GM19455 (cell line): ENCODE results near the gene HOXA10.

Experiments used
- ATAC-seq: cut with Tn5 transposase; IDR thresholded peaks from one replicate; pipeline ENCODE4 v1.9.1; 2021; ENCODE audit not compliant: unreplicated experiment

Gene HOXA10

DNA sequence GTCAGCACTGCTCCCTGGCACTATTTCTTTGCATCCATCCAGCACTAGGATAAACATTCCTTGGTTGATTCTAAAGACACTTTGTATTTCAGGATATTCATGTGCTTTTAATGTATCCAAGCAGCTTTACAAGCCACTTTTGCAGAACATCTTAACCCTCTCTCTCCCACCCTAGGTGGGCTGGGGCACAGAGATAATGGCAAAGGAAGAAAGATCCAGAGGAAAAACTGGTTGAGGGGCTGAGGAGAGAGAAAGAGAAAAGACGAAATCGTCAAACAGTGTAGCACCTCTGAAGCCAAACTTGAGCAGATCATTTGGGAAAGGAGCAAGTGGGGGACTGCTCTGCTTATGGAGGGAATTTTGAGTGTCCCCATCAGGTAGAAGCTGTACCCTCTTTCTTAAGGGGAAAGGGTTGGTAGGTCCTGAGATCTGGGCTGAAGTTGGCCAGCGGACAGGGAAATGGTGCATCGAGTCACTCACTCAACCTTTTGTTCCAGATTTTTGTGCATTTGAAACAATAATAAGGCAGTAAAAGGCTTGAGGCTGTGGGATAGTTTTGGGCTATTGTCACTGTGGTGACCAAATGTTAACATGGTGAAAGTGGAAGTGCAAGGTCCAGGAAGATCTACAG lies 30.0 kb upstream of the HOXA10 start:
- no peak for ATAC-seq

DNA sequence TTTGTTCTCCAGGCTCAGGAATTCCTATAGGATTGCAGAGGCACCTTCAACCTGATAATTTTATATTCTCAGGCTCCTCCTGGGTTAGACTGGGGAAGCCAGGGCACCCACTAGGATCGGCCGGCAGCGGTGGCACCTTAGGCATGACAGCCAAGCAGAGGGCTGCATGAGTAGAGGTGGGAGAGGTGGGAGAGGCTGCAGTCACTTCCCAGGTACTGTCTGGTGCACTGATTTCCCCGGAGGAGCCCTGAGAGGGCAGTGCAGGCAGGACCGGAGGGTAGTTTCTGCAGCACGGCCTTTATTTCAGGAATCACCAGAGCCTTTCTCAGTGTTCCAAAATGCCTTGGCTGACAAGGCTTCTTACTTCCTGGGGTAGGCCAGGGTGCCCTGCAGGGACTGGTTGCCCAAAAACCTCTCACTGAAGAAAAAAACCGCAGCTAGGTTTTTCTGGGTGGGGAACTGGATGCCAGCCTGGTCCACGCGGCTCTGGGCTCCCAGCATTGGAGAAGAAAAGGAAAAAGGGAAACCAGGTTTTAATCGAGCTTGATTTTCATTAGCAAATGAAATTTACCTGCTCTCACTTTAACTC lies 29.3 kb upstream of the HOXA10 start:
- ATAC-seq: no peak

DNA sequence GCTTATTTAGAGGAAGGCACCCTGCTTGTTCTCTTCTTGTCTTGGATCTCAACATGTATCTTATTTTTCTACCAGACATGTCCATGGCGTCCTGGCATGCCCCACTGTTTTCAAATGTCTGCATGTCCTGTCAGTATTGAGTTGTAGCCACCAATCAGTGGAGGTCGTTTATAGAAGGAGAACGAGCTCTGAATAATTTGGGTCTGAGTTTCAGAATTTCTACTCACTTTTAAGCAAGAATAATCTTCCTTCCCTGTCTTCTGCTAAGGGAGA lies 28.7 kb upstream of the HOXA10 start:
- no peak for ATAC-seq

DNA sequence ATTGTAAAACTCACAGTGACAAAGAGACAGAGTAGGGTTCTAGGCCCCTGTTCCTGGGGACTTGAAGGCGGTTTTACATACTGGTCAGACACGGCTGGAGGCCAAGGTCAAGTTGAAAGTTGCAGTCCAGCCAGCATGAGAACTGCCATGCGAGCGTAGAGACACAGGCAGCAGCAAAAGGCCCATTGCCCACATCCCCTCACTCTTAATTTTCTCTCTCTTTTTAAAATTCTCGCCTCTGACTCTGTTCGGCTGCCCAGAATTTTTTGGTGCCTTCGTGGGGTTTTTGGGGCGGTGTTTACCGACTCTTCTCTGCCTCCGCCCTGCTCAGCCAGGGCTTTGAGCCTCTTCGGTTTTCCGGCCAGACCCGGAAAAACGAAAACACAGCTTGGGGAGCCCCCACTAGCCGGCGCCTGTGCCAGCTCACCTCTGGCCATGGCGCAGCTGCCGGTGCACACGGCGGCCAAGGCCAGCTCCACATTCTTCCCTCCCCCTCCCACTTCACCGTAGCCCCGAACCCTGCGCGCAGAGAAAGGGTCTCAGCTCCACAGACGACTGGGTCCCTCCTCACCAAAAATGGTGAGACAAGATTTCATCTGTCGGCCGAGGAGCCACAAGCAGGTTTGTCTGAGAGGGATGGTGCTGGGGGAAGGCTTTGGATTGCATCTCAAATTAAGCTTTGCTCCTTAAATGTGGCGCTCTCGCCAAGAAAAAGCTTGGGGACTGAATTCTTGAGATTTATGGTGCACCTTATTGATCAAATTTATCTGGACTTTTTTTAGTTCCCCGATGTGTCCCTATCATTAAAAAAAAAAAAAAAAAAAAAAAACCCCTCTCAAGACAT lies 28.1 kb upstream of the HOXA10 start:
- no peak for ATAC-seq

DNA sequence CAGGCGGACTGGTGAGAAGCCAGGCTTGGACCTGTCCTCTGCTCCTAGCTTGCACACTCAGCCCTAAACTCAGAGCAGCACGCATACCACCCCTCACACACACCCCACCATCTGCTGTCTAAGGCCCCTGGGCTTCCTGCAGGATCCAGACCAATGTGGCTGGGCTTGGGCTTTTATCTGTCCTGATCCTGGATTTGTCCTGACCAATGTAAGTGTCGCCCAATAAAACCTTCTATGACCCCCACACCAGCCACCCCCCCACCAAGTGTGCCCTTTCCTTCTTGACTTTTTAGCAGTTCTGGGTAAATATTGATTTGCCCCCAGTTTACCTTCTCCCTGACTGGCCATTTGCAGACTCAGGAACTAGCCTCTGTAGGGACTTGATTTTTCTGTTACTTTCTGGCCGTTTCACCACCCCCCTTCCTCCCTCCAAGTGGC lies 27.5 kb upstream of the HOXA10 start:
- no peak for ATAC-seq

DNA sequence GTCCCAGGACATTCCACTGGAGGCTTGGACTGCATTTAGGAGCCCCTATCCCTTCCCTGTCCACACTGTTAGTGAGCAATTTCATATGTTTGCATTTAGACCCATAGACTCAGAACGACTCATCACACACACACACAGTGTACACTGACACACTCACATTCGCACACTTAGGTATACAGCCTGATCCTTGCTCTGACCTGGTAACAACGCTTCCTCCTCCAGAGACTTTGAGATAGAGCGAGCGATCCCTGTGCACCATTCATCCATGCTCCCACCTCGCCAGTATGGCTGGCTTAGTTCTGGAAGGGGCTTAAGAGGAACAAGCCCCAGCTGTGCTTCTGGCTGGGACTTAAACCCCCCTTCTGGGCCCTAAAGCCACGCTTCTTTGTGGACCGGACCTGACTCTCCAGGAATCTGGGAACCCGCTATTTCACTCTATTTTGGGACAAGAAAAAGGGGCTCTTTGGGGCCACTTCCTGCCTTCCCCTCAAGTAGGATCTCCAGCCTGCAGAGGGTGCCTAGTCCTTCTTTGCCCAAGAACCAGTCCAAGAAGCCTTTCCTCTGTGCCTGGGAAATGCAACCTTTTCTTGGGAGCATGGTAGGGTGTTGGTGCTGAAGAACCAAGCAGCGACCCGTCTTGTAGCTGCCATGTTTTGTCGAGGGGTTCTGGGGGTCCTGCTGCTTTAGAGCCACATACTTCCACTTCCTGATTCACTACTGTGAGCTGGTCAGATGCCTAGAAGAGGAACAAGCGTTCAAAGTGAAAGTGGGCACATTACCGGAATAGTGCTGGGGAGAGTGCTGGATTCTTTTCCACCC lies 26.9 kb upstream of the HOXA10 start:
- ATAC-seq: no peak

DNA sequence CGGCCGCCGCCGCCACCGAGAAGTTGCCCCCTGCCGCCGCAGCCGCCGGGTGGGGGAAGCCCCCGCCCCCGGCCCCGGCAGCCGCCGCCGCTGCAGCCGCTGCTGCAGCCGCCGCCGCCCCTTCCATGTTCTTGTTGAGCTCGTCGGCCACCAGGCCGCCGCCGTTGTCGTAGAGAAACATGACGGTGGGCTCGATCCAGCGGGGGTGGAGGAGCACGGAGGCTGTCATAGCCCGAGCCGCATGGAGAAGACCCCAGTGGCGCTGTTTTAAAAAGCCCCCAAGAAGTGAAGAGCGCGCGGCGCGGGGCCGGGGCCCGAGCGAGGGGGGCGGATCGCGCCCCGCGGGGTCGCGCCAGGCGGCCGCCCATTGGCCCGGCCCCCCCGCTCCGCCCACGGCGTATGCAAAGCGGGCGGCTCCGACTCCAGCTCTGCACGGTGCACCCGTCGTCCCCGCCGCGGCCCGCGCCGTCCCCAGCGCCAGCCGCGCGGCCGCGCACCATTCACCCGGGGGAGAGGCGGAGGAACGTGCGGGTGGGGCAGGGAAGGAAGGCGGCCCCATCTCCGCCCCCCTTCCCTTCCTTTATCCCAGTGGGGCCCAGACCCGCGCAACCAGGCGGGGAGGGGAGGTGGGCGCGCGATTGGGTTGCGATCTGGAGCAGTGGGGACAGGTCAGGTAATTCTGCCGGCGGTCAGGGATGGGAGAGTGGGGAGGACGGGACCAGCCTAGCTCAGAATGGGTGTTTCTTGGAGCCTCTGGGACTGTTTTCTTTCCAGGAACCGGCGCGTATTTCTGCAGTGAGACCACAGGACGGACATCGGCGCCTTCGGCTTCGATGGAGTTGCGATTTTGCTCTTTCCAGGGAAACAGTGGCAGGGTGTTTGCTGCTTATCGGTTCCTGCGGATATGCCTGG lies 26.0 kb upstream of the HOXA10 start, which contains the start of gene HOXA13:
TSS of gene HOXA13 (minus strand) at position 243 of the 912 bp plus-strand sequence. CDS start at position 229, 14 bp downstream.
- ATAC-seq: peak; percentile 57

DNA sequence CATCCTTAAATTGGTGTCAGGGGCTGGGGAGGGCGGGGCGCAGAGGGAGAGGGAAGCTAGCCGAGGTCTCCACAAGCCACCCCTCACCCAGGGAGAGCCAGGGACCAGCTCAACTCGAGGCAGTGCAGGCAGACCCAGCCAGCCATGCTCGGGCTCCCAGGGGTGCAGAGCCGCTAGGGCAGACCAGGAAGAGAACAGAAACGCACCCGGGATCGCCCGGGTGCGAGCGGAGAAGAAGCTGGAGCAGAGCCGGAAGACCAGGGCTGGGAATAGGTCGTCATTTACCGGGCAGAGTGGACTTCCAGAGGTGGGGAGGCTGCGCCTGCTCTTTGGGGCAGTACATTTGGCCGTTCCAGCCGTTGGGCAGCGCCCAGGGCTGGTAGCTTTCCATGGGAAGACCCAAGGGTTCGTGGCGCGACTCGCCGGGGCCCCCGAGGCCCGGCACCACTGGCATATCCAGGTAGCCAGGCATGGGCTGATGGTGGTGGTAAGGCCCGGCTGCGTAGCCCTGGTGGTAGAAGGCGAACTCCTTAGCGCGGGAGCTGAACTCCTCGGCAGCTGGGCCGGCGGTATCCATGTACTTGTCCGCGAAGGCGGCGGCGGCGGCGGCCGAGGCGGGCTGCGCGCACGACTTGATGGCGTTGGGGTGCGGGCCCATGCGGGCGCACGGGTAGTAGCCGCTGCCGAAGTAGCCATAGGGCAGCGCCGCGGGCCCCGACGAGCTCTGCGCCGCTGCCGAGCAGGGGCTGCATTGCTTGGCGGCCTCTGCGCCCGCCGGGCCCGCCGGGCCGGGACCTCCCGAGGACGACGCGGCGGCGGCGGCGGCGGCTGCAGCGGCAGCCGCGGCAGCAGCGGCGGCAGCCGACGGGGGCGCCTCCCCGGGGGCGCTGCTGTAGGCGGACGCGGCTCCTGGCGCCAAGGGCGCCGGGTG lies 25.0 kb upstream of the HOXA10 start:
- peak; percentile 18 for ATAC-seq

DNA sequence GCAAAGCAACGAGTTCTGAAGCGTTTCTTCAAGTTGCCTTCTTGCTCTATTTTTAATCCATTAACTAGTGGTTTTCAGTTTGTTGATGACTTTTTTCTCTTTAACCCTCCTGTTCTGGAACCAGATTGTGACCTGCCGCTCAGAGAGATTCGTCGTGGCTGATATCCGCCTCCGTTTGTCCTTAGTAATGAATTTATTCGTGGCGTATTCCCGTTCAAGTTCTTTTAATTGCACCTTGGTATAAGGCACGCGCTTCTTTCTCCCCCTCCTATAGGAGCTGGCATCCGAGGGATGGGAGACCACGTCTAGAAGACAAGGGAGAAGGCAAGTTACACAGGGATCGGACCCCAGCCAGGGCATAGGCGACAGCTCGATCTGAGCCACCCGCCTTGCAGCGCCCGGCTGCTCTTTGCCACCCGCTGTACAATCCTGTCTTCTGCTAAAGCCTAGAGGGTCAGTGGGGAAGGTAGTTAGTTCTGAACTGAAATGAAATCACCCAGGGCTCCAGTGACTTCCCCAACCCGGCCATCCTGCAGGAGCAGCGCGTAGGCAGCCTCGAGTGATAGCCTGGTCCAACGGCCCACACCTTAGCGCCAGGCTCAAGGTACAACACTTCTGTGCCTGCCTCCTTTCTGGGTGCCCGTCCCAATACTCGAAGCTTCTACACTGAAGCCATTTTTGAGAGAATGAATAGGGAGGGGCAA lies 24.2 kb upstream of the HOXA10 start:
- ATAC-seq: no peak

DNA sequence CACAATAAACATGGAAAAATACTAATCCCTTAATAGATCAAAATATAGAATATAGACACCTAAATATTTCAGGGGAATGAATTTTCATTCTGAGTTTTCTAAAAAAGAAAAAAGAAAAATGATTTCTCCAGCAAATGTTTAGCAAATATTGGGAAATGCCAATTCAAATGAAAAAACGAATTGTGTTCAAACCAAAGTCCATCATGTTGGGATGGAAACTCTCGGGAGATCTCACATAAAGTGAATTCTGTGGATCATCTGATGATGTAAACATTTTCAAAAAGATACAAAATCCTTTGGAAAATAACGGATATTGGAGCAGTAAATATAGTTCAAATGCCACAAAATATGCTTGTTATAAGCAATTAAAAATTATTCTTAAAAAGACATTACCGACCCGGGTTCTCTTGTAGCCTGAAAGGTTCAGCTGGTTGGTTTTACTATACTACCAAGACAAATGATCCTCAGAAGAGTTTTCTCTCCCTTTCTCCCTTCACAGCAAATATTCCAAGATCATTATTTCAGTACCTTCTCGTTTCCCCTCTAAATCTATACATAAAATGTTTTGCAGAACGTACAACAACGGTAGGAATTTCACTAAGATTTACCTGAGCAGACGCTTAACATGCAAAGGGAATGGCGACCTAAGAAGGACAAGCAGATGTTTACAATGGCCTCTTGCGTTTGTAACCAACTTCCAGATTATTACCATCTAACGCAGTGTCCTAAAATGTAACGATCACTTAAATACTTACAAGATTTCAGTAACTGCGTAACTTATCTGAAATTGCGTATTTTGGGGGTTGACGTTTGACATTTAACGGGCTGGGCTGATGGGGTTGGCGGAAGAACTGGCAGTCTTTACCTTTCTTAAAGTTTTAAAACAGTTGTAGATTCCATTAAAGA lies 23.3 kb upstream of the HOXA10 start:
- ATAC-seq: no peak

DNA sequence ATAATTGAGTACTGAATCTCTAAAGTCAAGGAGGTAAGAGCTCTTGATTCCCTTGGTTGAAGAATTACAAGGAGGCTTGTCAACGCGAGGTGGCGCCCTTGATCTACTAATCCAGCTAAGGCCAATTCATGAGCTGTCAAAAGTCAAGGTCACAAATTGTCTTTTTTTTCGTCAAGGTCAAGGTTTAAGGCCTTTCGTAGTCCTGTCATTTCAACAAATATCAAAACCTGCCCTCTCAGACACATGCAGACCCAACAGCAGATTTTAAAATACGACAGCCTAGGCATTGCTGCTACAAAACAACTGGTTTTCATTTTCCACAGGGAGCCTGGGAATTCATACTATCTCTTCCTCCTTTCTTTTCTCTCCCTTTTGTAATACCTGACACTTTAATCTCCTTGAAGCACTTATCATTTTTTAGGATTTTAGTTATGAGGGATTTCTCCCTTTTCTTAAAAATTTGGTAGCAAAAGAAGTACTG lies 22.2 kb upstream of the HOXA10 start:
- ATAC-seq: no peak

DNA sequence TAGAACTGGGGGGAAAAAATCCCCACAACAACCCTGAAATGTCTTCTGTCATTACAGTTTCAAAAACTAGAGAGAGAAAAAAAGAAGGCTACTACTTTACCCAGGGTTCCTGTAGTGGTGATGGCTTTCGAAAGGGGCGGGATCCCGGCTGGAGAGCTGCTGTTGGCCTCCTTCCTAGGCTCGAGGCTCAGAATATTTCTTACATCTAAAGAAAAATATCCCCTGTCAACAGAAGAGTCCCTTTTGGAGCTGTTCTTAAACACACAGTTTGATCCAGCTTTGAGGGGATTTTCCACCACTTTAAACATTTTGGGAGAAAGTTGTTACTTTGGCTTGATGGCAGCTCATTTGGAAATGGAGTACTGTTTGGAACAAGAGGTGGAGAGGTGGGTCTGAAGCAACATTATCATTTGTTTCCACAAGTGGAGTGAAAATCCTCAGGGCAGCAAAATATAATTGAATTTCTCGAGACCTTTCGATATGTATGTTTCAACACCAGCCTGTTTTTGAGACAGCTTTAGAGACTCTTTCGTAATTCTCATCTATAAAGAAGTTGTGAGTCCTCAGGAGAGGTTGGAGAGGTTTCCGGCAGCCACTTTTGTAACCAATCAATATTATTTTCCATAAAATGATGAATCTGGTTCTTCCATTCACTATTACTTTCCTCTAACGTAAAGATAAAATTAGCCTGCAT lies 20.7 kb upstream of the HOXA10 start:
- ATAC-seq: no peak

DNA sequence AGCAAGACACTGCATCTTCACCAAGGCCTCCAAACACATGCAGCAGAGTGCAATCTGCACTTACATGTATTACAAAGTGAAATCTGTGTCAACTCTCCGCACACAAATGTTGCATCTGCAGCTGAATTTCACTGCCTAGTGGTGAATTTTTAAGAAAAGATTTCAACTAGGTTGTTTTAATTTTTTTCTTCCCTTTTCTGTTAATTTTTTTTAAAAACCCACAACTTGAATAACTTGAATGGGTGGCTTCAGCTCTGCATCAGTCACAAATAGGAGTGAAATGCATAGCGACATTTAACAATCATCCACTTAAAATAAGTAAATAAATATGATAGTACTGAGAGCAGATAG lies 19.9 kb upstream of the HOXA10 start:
- ATAC-seq: no peak

DNA sequence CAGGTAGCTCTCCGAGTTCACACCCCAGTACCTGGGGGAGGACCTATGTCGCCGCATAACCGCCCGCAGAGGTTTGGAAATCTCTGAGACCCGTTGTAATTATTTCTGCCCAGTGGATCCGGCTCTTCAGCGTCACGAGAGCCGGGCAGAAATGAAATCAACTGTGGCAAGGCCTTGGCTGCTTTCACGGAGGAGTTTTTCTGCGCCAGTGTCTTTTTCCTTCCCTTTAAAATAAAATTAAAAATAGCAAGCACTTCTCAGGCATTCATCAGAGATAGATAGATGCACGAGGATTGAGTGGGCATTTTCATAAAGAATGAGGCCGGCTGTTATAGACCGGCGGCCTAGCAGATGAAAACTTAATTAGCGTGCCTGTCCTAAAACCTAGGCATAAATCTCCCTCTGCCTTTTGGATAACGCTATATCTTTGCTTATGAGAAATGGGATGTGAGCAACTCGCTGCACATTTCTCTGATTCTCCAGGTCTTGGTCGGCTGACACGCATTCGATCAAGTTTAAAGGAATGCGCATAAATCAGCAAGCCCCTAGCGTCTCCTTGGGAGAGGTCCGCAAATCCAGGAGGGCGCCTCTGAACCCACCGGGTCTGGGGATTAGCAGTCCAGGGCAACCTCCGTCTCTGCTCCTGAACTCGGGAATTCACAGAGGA lies 19.3 kb upstream of the HOXA10 start:
- no peak for ATAC-seq

DNA sequence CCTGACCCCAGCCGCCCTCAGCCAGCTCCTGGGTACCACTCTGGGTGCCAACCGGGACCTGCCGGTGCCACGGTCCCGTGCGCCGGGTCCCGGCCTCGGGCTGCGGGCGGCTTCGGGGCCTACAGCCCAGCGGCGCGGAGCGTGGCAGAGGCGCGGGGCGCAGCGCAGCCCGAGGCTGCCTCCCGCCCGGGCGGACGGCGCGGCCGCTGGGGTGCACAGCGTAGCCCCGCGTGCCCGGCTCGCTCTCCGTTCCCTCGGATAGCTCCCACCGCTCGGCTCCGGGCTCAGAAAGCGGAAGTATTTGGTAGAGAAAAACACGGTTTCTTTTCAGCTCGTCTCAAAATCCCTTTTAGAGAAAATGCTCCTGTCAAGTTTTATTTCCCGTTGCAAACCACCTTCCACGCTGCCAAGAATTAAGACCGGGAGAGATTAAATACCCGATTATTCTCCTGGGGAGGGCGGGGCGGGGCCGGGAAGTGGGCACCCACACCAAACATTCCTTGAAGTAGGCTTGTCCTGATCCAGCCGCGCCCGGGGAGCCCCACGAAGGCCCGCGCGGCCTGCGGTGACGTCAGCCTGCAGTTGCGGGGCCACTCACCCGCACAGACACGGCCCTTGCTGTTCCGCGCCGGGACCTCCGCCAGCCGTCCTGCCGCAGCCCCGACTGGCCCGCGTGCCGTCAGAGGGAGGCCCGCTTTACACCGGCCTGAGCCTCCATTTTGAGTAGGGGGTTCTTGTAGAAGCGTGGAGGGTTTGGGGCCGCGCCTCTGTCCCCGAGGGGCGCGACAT lies 18.6 kb upstream of the HOXA10 start:
- no peak for ATAC-seq
